Kidney epithelial cell (primary cell): ENCODE measurements around the gene STK40. TPM values are rescaled to one million over a fixed set of nuclear protein-coding genes. Genes with fewer than 3 reads are reported as not detected.

Experiments used
- DNase-seq: peaks from one replicate; pipeline ENCODE4 v3.0.0-alpha.2; 2010; ENCODE audit warnings: low read depth
- H3K27me3 ChIP-seq: 2 replicates; pipeline ENCODE4 v1.6.0; 2011; ENCODE audit warnings: low read length; ENCODE audit not compliant: control insufficient read depth, insufficient read depth
- H3K36me3 ChIP-seq: 2 replicates; pipeline ENCODE4 v1.5.1; 2011; ENCODE audit warnings: low read length; ENCODE audit not compliant: control insufficient read depth, insufficient read depth
- H3K4me3 ChIP-seq: 2 replicates; pipeline ENCODE4 v1.5.1; 2011; ENCODE audit warnings: low read depth, mild to moderate bottlenecking, control low read depth, low read length
- CTCF ChIP-seq: IDR thresholded peaks from 2 replicates; pipeline ENCODE4 v1.5.1; 2011; ENCODE audit warnings: mild to moderate bottlenecking, moderate library complexity, low read length, control low read depth, inconsistent platforms; ENCODE audit not compliant: insufficient read depth, poor library complexity, severe bottlenecking
- total RNA-seq: library from RNA; depleted of rRNA; stranded (reverse); fragments of >200 nt; gene quantifications from 2 replicates; pipeline ENCODE4 v1.2.3, GENCODE V29; 2015

STK40 gene
- total RNA-seq, 1 donor from 2014 or later = 35.6 TPM

GRCh38 chr1:36366091-36366661 lies 19.5 kb downstream of the STK40 start:
- Histone ChIP-seq H3K36me3 (peaks cover 2% of the 10 kb centered on the region), H3K27me3 (no peaks in the 10 kb centered on the region), H3K4me3 (no peak overlapping the region)
- TF ChIP-seq CTCF = no peak
- DNase-seq = no peak

GRCh38 chr1:36365381-36365780 lies 20.3 kb downstream of the STK40 start:
- DNase-seq = no peak
- Histone ChIP-seq H3K27me3 (no peaks in the 10 kb centered on the region), H3K36me3 (peaks cover 2% of the 10 kb centered on the region), H3K4me3 (no peak overlapping the region)
- TF ChIP-seq CTCF = no peak

GRCh38 chr1:36359911-36360550 lies 25.7 kb downstream of the STK40 start:
- Histone ChIP-seq H3K4me3 (no peak overlapping the region), H3K36me3 (peaks cover 2% of the 10 kb centered on the region), H3K27me3 (no peaks in the 10 kb centered on the region)
- no peak for DNase-seq
- no peak for TF ChIP-seq CTCF

- no peak overlapping the region for H3K4me3 ChIP-seq
- no peak for DNase-seq
- no peaks in the 10 kb centered on the region for H3K27me3 ChIP-seq
- TF ChIP-seq CTCF = no peak
- H3K36me3 ChIP-seq = peaks cover 2% of the 10 kb centered on the region
Observed at GRCh38 chr1:36359383-36359782, 26.3 kb downstream of the STK40 start.

GRCh38 chr1:36358514-36359084 lies 27.1 kb downstream of the STK40 start:
- TF ChIP-seq CTCF = no peak
- Histone ChIP-seq H3K36me3 (peaks cover 2% of the 10 kb centered on the region), H3K4me3 (no peak overlapping the region), H3K27me3 (no peaks in the 10 kb centered on the region)
- DNase-seq = no peak
